GM18505 (cell line): ENCODE data around the gene CHRM4.

ENCODE experiments used
- ATAC-seq: cut with Tn5 transposase; IDR thresholded peaks from one replicate; pipeline ENCODE4 v1.9.1; 2021; ENCODE audit not compliant: unreplicated experiment
- POLR2A ChIP-seq: IDR thresholded peaks from 4 replicates; pipeline ENCODE4 v1.6.1; 2011; ENCODE audit warnings: borderline replicate concordance; ENCODE audit not compliant: insufficient read depth, insufficient read length; ENCODE audit errors: extremely low read depth

CHRM4 gene

GRCh38 chr11:46391578-46392420 is at the start of gene CHRM4:
TSS of gene CHRM4 (minus strand) at chr11:46391776. CDS start at chr11:46386557, 5,219 bp downstream.
- no peak for TF ChIP-seq POLR2A
- no peak for ATAC-seq

- no peak for ATAC-seq
- no peak for TF ChIP-seq POLR2A
Observed at GRCh38 chr11:46438211-46438610, 46.6 kb upstream of the CHRM4 start.

GRCh38 chr11:46437122-46437689 is 45.6 kb upstream of the CHRM4 start:
- no peak for TF ChIP-seq POLR2A
- no peak for ATAC-seq

- no peak for ATAC-seq
- TF ChIP-seq POLR2A = no peak
Observed at GRCh38 chr11:46436113-46436512, 44.5 kb upstream of the CHRM4 start.

GRCh38 chr11:46435679-46436078 is 44.1 kb upstream of the CHRM4 start:
- ATAC-seq = no peak
- TF ChIP-seq POLR2A = no peak

GRCh38 chr11:46431211-46431610 is 39.6 kb upstream of the CHRM4 start:
- TF ChIP-seq POLR2A = no peak
- no peak for ATAC-seq

GRCh38 chr11:46429717-46430116 is 38.1 kb upstream of the CHRM4 start:
- no peak for ATAC-seq
- TF ChIP-seq POLR2A = no peak

GRCh38 chr11:46427364-46427763 is 35.8 kb upstream of the CHRM4 start:
- TF ChIP-seq POLR2A = no peak
- no peak for ATAC-seq

GRCh38 chr11:46426233-46426991 is 34.8 kb upstream of the CHRM4 start:
- ATAC-seq = no peak

GRCh38 chr11:46422588-46422987 is 31.0 kb upstream of the CHRM4 start:
- no peak for TF ChIP-seq POLR2A
- ATAC-seq = no peak

More at GRCh38 chr11:46426233-46426991, 34.8 kb upstream of the CHRM4 start:
- TF ChIP-seq POLR2A = no peak

- ATAC-seq = no peak
- TF ChIP-seq POLR2A = no peak
Observed at GRCh38 chr11:46421257-46421880, 29.8 kb upstream of the CHRM4 start.

GRCh38 chr11:46420513-46420912 is 28.9 kb upstream of the CHRM4 start:
- no peak for TF ChIP-seq POLR2A
- ATAC-seq = no peak

- TF ChIP-seq POLR2A = no peak
- no peak for ATAC-seq
Observed at GRCh38 chr11:46418751-46419150, 27.2 kb upstream of the CHRM4 start.
